Measurements from ENCODE around the gene OPN1SW.

DNA sequence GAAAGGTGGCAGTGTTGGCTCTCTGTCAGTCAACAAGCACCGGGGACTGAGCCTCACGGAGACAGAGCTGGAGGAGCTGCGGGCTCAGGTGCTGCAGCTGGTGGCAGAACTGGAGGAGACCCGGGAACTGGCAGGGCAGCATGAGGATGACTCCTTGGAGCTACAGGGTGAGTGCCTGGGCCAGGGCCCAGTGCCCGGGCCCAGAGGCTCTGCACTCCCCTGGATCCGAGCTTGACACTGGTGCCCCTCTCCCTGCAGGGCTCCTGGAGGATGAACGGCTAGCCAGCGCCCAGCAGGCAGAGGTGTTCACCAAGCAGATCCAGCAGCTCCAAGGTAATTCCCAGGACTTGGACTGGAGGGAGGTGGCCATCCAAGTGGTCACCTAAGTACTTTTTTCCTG is 18.8 kb upstream of the OPN1SW start:
- TF ChIP-seq, protein P1, sequence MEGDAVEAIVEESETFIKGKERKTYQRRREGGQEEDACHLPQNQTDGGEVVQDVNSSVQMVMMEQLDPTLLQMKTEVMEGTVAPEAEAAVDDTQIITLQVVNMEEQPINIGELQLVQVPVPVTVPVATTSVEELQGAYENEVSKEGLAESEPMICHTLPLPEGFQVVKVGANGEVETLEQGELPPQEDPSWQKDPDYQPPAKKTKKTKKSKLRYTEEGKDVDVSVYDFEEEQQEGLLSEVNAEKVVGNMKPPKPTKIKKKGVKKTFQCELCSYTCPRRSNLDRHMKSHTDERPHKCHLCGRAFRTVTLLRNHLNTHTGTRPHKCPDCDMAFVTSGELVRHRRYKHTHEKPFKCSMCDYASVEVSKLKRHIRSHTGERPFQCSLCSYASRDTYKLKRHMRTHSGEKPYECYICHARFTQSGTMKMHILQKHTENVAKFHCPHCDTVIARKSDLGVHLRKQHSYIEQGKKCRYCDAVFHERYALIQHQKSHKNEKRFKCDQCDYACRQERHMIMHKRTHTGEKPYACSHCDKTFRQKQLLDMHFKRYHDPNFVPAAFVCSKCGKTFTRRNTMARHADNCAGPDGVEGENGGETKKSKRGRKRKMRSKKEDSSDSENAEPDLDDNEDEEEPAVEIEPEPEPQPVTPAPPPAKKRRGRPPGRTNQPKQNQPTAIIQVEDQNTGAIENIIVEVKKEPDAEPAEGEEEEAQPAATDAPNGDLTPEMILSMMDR (IDR thresholded peaks at IDR 0.05) = no peak
- no peak for TF ChIP-seq POLR2A (IDR thresholded peaks at IDR 0.05)
